ENCODE measurements around the gene RNF152. TPM values are rescaled to one million over a fixed set of nuclear protein-coding genes. Genes with fewer than 3 reads are reported as not detected.
"Not testable (repeated sequence)": the region's sequence is repeated elsewhere in the genome, so short reads cannot be mapped to it uniquely, and the experiment has no call there.

Gene RNF152
- total RNA-seq, 1 donor from 2014 or later: 4.1 TPM

- TF ChIP-seq CTCF (IDR thresholded peaks at IDR 0.05; ENCODE audit: unreplicated experiment): no peak
- Mint-ChIP-seq H3K4me3 (ENCODE audit: unreplicated experiment) (no peak overlapping the region), H3K36me3 (ENCODE audit: low read depth, unreplicated experiment) (no peaks in the 10 kb centered on the region), H3K27ac (ENCODE audit: unreplicated experiment) (no peak overlapping the region), H3K27me3 (ENCODE audit: unreplicated experiment) (peaks cover 2% of the 10 kb centered on the region), H3K9me3 (ENCODE audit: unreplicated experiment) (no peaks in the 10 kb centered on the region), H3K4me1 (ENCODE audit: unreplicated experiment) (peaks cover 10% of the 10 kb centered on the region)
- DNase-seq (ENCODE audit: low spot score): no peak
Measured at GRCh38 chr18:61803393-61803792, 89.4 kb downstream of the RNF152 start.

- Mint-ChIP-seq H3K27ac (ENCODE audit: unreplicated experiment) (no peak overlapping the region), H3K27me3 (ENCODE audit: unreplicated experiment) (no peaks in the 10 kb centered on the region), H3K36me3 (ENCODE audit: low read depth, unreplicated experiment) (no peaks in the 10 kb centered on the region), H3K4me1 (ENCODE audit: unreplicated experiment) (peaks cover 10% of the 10 kb centered on the region), H3K4me3 (ENCODE audit: unreplicated experiment) (no peak overlapping the region), H3K9me3 (ENCODE audit: unreplicated experiment) (no peaks in the 10 kb centered on the region)
- no peak for TF ChIP-seq CTCF (IDR thresholded peaks at IDR 0.05; ENCODE audit: unreplicated experiment)
- no peak for DNase-seq (ENCODE audit: low spot score)
Measured at GRCh38 chr18:61797696-61798590, 94.9 kb downstream of the RNF152 start.

GRCh38 chr18:61791031-61791430 lies 101.8 kb downstream of the RNF152 start:
- no peak for DNase-seq (ENCODE audit: low spot score)
- H3K27me3 Mint-ChIP-seq (ENCODE audit: unreplicated experiment): no peaks in the 10 kb centered on the region
- no peak for TF ChIP-seq CTCF (IDR thresholded peaks at IDR 0.05; ENCODE audit: unreplicated experiment)
- H3K27ac Mint-ChIP-seq (ENCODE audit: unreplicated experiment): no peak overlapping the region
- H3K36me3 Mint-ChIP-seq (ENCODE audit: low read depth, unreplicated experiment): no peaks in the 10 kb centered on the region
- H3K4me1 Mint-ChIP-seq (ENCODE audit: unreplicated experiment): no peaks in the 10 kb centered on the region
- no peaks in the 10 kb centered on the region for H3K9me3 Mint-ChIP-seq (ENCODE audit: unreplicated experiment)
- no peak overlapping the region for H3K4me3 Mint-ChIP-seq (ENCODE audit: unreplicated experiment)

- H3K4me3 Mint-ChIP-seq (ENCODE audit: unreplicated experiment); H3K27me3 Mint-ChIP-seq (ENCODE audit: unreplicated experiment); DNase-seq (ENCODE audit: low spot score); H3K9me3 Mint-ChIP-seq (ENCODE audit: unreplicated experiment); H3K27ac Mint-ChIP-seq (ENCODE audit: unreplicated experiment); H3K4me1 Mint-ChIP-seq (ENCODE audit: unreplicated experiment); H3K36me3 Mint-ChIP-seq (ENCODE audit: low read depth, unreplicated experiment): not testable (repeated sequence)
Measured at GRCh38 chr18:61787011-61787670, 105.7 kb downstream of the RNF152 start.

GRCh38 chr18:61785588-61785987 lies 107.2 kb downstream of the RNF152 start:
- H3K36me3 Mint-ChIP-seq (ENCODE audit: low read depth, unreplicated experiment): no peaks in the 10 kb centered on the region
- H3K4me3 Mint-ChIP-seq (ENCODE audit: unreplicated experiment): no peak overlapping the region
- TF ChIP-seq CTCF (IDR thresholded peaks at IDR 0.05; ENCODE audit: unreplicated experiment): no peak
- H3K4me1 Mint-ChIP-seq (ENCODE audit: unreplicated experiment): no peaks in the 10 kb centered on the region
- no peaks in the 10 kb centered on the region for H3K27me3 Mint-ChIP-seq (ENCODE audit: unreplicated experiment)
- no peaks in the 10 kb centered on the region for H3K9me3 Mint-ChIP-seq (ENCODE audit: unreplicated experiment)
- DNase-seq (ENCODE audit: low spot score): no peak
- no peak overlapping the region for H3K27ac Mint-ChIP-seq (ENCODE audit: unreplicated experiment)

Measured in endothelial cell (in vitro differentiated cells).